Limb (tissue), 2 donors: ENCODE data around the gene PLAAT1.

Experiments
- DNase-seq, 2 donors: peaks; one replicate each; pipeline ENCODE4 v3.0.0-alpha.2; 2016; ENCODE audit errors: extremely low spot score in 2 of 2

PLAAT1 gene

DNA sequence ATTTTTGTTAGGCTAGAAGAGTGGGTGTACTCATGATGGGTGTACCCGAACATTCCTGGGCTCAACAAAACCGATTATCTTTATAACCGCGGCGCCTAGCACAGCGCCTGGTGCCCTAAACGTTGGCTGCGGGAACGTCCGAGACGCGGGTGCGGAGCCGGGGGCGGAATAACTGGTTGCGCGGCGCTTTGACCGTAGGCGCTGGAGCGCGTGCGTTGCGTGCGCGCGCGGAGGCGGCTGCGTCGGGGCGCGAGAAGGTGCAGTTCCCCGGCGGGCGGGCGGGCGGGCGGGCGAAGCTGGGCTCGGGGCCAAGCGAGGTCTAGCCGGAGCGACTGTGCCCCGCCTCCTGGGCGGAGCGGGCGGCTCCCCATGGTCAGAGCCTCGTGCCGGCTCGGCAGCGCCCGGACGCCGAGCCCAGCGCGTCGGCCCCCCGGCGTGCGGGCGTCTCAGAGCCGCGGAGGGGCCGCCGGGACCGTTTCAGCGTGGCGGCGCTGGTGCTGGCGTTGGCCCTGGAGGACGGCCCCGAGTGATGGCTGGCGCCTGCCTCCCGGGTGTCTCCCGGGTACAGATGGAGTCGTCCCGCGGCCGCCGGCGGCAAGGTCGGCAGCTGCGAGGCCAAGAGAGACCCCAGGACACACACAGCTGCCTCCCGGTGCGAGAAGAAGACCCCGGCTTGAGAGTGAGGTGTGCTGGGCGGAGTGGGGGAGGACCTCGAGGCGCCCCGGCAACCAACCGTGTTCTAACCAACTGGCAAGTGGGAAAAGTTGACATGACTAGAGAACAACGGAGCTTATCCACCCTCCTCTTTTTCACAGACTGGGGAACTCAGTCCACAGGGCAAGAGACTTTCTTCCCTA is at the start of gene PLAAT1:
TSS of gene PLAAT1 (plus strand) at position 373 of the 857 bp plus-strand sequence. CDS start 14,429 bp downstream, outside the sequence.
- DNase-seq, result peak; percentile 77 to 90

DNA sequence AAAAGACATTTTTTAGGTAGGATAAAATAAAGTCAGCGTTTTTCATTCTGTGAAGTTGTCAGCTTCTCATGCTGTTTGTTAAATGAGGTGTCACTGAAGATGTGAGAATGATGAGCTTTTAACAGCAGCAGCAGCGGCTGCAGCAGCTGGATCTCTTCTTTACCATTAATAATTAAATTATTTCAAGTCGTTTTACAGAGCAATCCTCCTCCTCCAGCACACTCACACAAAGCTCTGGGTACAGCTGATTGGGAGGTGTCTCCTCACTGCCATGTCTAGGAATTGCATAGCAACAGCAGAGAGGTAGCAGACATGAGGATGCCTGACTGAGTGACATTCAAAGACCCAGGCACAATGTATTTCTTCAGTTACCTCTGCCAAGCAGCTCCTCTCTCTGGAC is 46.7 kb upstream of the PLAAT1 start:
- no peak for DNase-seq

GRCh38 chr3:193196746-193197145 is 44.3 kb upstream of the PLAAT1 start:
- DNase-seq, result no peak

- DNase-seq, result no peak
Measured at GRCh38 chr3:193207290-193208273, 33.4 kb upstream of the PLAAT1 start.

DNA sequence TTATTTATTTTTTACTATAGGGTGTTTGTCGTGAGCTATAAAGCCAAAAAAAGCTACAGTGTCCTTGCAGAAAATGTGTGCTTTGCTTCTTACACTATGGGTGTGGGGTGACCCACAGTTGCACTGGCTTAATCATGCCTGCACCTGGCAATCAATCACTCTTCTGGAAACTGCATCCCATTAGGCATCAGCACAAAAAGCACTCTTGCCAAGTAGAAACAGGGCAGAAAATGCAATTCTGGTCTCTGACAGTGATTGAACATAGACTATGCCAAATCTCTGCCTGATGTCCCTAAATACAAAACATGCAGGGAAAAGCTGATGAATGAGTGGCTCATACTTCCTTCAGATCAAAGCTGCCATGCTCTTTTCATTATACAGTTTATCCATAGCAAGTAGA is 30.4 kb upstream of the PLAAT1 start:
- no peak for DNase-seq

- no peak for DNase-seq
Measured at GRCh38 chr3:193211173-193211572, 29.8 kb upstream of the PLAAT1 start.

DNA sequence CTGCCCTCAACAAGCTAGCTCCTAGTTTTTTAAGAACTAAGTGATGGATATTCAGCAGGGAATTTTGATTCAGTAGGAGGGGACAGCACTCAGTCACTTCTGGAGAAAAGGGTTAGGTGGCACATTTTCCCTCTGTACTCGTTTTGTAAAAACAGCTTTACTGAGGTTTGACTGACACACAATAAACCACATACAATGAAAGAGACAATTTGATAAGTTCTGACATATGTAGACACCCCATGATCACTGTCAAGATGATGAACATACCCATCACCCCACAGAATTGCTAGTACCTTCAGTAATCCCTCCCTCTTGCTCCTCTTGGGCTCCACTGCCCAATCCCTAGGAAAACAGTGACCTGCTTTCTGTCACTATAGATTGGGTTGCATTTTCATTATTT is 29.0 kb upstream of the PLAAT1 start:
- DNase-seq, result no peak

DNA sequence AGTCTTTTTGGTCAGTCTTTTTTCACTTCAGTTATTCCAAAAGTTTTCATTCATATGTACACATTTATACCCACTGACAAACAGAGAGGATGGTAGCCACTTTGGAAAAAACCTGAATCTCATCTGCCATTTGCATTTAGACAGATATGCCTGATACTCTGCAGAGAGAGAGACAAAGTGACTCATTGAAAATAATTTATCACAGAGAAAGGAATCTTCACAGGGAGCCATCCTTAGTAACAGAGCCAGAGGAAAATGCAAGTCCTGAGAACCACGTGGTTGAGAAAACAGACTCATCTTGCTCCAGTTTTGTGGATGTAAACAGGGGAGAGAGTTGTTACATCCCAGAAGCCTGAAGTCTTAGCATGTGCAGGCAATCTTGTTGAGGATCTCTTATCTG is 28.2 kb upstream of the PLAAT1 start:
- no peak for DNase-seq

GRCh38 chr3:193214445-193214844 is 26.6 kb upstream of the PLAAT1 start:
- DNase-seq, result no peak

- no peak for DNase-seq
Measured at GRCh38 chr3:193225302-193226125, 15.5 kb upstream of the PLAAT1 start.

GRCh38 chr3:193228206-193228605 is 12.8 kb upstream of the PLAAT1 start:
- no peak for DNase-seq

DNA sequence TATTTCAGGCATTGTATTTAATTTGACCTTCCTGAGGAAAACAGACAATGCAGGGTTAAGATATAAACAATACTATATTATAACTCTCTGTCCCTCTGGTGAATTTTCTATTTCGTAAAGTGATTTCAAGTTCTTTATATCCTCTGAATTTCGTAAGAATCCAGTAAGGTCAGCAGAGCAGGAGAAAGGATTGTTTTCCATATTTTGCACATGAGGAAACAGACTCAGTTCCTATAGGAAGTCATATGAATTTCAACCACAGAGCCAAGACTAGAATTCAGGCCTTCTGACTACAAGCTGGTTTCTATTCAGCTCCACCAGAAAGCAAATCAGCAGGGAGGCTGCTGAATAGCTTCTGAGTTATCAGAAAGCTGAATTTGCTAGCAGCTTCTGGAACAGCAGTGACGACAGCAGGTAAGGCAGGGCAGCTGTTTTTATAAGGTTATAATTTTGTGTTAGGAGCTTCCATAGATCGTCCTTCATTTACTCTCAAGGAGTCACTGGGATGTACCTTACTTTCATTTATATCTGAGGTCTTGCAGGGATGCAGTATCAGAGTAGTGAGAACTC is 11.1 kb upstream of the PLAAT1 start:
- no peak for DNase-seq

- no peak for DNase-seq
Measured at GRCh38 chr3:193230610-193231009, 10.4 kb upstream of the PLAAT1 start.

DNA sequence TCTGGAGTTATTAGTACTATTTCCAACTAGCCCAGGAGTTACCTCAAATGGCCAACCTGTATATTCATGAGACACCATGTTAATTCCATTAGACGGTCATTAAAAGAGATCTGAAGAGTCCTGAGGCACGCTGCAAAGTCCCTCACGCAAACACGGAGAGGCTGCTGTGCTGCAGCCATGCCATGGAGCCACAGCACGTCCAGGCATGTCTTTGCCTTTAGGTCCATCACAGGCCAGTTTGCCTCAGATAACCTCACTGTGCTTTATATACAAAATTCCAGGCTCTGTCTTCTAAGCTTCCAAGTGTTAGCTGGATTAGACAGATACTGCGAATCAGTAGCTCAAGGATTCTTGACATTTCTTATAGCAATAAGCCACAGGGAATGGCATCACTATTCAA is 9.8 kb upstream of the PLAAT1 start:
- no peak for DNase-seq

GRCh38 chr3:193236599-193236998 is 4.4 kb upstream of the PLAAT1 start:
- DNase-seq, result no peak

GRCh38 chr3:193237030-193237429 is 4.0 kb upstream of the PLAAT1 start:
- no peak for DNase-seq

GRCh38 chr3:193240436-193240849 is 579 bp upstream of the PLAAT1 start:
- DNase-seq, result peak; percentile 15 to 78

DNA sequence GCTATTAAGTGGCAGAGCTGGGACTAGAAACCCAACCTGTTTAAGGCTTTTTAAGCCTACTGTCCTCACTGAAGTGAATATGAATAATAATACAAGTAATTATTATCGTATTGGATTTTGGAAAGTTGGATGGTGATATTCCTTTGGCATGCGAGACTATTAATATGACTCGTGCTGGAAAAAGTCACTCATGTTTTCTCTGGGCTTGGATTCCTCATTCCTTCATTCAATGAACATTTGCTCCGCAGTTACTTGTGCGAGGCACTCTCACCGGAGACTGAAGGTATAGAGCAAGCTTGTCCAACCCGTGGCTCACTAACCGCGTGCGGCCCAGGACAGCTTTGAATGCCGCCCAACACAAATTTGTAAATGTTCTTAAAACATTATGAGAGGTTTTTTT is 694 bp downstream of the PLAAT1 start:
- peak in 1 of 2 donors; percentile 13 for DNase-seq

DNA sequence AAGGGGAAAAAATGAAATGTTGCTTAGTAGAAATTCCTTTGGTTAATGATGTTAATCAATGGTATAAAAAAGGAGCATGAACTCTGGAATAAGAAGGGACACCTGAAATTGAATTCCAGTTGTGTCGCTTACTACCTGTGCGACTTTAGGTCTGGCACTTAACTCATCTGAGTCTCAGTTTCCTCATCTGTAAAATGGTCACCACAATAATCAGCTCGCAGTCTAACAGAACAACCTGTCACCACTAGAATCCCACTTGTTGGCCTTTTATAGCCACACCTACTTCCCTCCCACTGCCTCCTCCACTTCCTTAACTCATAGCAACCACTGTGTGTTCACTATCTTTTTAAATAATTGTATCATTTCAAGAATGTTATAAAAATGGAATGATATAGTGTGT is 2.5 kb downstream of the PLAAT1 start:
- DNase-seq, result no peak

GRCh38 chr3:193248848-193249468 is 7.9 kb downstream of the PLAAT1 start:
- DNase-seq, result no peak

DNA sequence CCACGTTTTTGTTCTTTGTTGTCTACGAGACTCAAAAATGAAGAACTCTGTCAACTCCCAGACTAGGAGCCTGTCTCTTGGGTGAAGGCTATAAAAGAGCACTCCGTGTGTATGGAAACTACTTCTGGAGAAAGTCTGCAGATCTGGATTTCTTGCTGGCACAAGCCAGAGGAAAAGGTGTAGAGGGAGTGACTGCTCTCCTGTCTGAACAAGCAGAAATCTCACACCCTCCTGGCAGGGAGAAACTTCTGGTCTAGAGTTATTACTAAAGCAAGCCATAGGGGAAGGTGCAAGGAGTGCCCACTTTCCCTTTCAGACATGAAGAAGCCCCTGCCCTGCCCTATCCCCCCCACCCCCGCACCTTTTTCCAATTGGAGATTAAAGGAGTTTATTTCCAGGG is 9.5 kb downstream of the PLAAT1 start:
- DNase-seq, result no peak
